H4 (cell line): ENCODE measurements around the gene FAM98C. TPM values are rescaled to one million over a fixed set of nuclear protein-coding genes. Genes with fewer than 3 reads are reported as not detected.
"Not testable (repeated sequence)": the region's sequence is repeated elsewhere in the genome, so short reads cannot be mapped to it uniquely, and the experiment has no call there.

Source experiments
- DNase-seq: peaks from one replicate; pipeline ENCODE4 v3.0.0-alpha.2; 2015; ENCODE audit warnings: low spot score
- total RNA-seq: library from RNA; depleted of rRNA; stranded (reverse); fragments of >200 nt; shearing (Covaris generic); gene quantifications from 2 replicates; pipeline ENCODE4 v1.2.3, GENCODE V29; 2014; rRNA removed

The FAM98C gene
- total RNA-seq: 15.6 and 19.7 TPM in 2 replicates

GRCh38 chr19:38402967-38403674 is at the start of gene FAM98C:
Gene FAM98C (plus strand): TSS chr19:38403093. CDS start chr19:38403154, 61 bp downstream.
- DNase-seq: peak; percentile 96

GRCh38 chr19:38355728-38356725 is 46.9 kb upstream of the FAM98C start:
- DNase-seq: no peak

- DNase-seq: no peak
Observed at GRCh38 chr19:38358071-38358470, 44.8 kb upstream of the FAM98C start.

- no peak for DNase-seq
Observed at GRCh38 chr19:38359242-38360021, 43.5 kb upstream of the FAM98C start.

GRCh38 chr19:38360351-38360750 is 42.5 kb upstream of the FAM98C start:
- no peak for DNase-seq

GRCh38 chr19:38360839-38361631 is 41.9 kb upstream of the FAM98C start:
- DNase-seq: no peak

GRCh38 chr19:38361633-38362075 is 41.2 kb upstream of the FAM98C start:
- peak; percentile 91 for DNase-seq

- peak; percentile 85 for DNase-seq
Observed at GRCh38 chr19:38362076-38362945, 40.6 kb upstream of the FAM98C start.

- not testable (repeated sequence) for DNase-seq
Observed at GRCh38 chr19:38362946-38363688, 39.8 kb upstream of the FAM98C start.

GRCh38 chr19:38367041-38367440 is 35.9 kb upstream of the FAM98C start:
- DNase-seq: no peak

- DNase-seq: no peak
Observed at GRCh38 chr19:38369584-38369983, 33.3 kb upstream of the FAM98C start.

- DNase-seq: no peak
Observed at GRCh38 chr19:38370299-38370698, 32.6 kb upstream of the FAM98C start.

GRCh38 chr19:38371081-38371480 is 31.8 kb upstream of the FAM98C start:
- DNase-seq: no peak

GRCh38 chr19:38373907-38374331 is 29.0 kb upstream of the FAM98C start:
- DNase-seq: no peak

- DNase-seq: peak; percentile 100
Observed at GRCh38 chr19:38374332-38375097, 28.4 kb upstream of the FAM98C start, which contains the start of gene PSMD8. Gene PSMD8 (plus strand): TSS chr19:38374571. CDS start chr19:38374602, 31 bp downstream.

GRCh38 chr19:38375098-38375493 is 27.8 kb upstream of the FAM98C start:
- no peak for DNase-seq

- no peak for DNase-seq
Observed at GRCh38 chr19:38375748-38376147, 27.1 kb upstream of the FAM98C start.

GRCh38 chr19:38376576-38376975 is 26.3 kb upstream of the FAM98C start:
- no peak for DNase-seq
